ENCODE results near the gene SLC6A18. TPM values are rescaled to one million over a fixed set of nuclear protein-coding genes. Genes with fewer than 3 reads are reported as not detected.
A peak's percentile ranks its signal among the peaks of the same experiment; 100 is the strongest.

SLC6A18 gene
- total and polyA plus RNA-seq, 2 of the 13 experiments (the other 11 are each of a cell fraction or from before 2014, with no cell fraction given) = not detected

DNA sequence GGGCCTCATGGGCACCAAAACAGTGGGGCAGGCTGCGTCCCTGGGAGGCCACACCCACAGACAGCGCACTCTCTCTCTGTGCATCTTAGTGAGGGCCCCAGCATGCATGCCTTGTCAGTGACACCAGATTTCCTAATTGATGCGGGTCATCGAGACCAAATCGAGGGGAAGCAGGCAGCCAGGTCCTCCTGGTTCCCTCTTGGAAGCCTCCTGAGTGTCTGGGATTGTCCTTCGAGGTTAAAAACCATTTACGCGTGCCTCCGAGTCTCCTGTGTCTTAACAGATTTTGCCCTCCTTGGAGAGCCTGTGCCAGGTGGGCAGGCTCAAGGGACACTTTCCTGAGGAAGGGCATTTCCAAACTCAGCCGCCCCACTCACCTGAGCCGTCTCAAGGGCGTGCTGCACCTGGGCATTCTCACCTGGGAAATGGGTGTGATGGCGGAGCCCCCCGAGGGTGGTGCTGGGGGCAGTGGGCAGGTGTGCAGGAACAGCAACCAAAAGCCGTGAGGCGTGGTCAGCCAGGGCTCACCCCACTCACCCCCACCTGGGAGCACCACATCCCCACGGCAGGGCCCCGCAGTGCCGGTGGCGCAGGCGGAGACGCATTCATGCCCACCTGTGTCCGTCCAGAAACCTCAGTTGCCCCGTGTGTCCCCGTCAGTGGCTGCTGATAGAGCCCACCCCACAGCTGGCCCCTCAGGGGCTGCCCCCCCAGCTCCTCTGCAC is 21.1 kb upstream of the SLC6A18 start:
- TF ChIP-seq, protein P1, sequence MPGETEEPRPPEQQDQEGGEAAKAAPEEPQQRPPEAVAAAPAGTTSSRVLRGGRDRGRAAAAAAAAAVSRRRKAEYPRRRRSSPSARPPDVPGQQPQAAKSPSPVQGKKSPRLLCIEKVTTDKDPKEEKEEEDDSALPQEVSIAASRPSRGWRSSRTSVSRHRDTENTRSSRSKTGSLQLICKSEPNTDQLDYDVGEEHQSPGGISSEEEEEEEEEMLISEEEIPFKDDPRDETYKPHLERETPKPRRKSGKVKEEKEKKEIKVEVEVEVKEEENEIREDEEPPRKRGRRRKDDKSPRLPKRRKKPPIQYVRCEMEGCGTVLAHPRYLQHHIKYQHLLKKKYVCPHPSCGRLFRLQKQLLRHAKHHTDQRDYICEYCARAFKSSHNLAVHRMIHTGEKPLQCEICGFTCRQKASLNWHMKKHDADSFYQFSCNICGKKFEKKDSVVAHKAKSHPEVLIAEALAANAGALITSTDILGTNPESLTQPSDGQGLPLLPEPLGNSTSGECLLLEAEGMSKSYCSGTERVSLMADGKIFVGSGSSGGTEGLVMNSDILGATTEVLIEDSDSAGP (CRISPR knock-in tag; IDR thresholded peaks at IDR 0.05; ENCODE audit: borderline replicate concordance) = 0 out of 2 replicates have a peak, but pooled peaks have one; percentile 17
- TF ChIP-seq MAFG (CRISPR knock-in tag; IDR thresholded peaks at IDR 0.05) = peak; percentile 36; the same call in 1 of the 2 replicates
- TF ChIP-seq PHF20 (CRISPR knock-in tag; IDR thresholded peaks at IDR 0.05) = no peak
- no peak for TF ChIP-seq ZNF563 (CRISPR knock-in tag; IDR thresholded peaks at IDR 0.05)
- TF ChIP-seq ZNF263 (CRISPR knock-in tag; IDR thresholded peaks at IDR 0.05) = no peak
- no peak for TF ChIP-seq ZNF205 (CRISPR knock-in tag; IDR thresholded peaks at IDR 0.05)
- TF ChIP-seq, protein P2, sequence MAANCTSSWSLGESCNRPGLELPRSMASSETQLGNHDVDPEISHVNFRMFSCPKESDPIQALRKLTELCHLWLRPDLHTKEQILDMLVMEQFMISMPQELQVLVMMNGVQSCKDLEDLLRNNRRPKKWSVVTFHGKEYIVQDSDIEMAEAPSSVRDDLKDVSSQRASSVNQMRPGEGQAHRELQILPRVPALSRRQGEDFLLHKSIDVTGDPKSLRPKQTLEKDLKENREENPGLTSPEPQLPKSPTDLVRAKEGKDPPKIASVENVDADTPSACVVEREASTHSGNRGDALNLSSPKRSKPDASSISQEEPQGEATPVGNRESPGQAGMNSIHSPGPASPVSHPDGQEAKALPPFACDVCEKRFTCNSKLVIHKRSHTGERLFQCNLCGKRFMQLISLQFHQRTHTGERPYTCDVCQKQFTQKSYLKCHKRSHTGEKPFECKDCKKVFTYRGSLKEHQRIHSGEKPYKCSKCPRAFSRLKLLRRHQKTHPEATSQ (CRISPR knock-in tag; IDR thresholded peaks at IDR 0.05; ENCODE audit: borderline replicate concordance) = no peak
- TF ChIP-seq, protein P3, sequence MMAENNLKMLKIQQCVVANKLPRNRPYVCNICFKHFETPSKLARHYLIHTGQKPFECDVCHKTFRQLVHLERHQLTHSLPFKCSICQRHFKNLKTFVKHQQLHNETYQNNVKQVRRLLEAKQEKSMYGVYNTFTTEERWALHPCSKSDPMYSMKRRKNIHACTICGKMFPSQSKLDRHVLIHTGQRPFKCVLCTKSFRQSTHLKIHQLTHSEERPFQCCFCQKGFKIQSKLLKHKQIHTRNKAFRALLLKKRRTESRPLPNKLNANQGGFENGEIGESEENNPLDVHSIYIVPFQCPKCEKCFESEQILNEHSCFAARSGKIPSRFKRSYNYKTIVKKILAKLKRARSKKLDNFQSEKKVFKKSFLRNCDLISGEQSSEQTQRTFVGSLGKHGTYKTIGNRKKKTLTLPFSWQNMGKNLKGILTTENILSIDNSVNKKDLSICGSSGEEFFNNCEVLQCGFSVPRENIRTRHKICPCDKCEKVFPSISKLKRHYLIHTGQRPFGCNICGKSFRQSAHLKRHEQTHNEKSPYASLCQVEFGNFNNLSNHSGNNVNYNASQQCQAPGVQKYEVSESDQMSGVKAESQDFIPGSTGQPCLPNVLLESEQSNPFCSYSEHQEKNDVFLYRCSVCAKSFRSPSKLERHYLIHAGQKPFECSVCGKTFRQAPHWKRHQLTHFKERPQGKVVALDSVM (CRISPR knock-in tag; IDR thresholded peaks at IDR 0.05) = no peak
- no peak for TF ChIP-seq ZFP37 (CRISPR knock-in tag; IDR thresholded peaks at IDR 0.05; ENCODE audit: borderline replicate concordance)
- peak; percentile 18; the same call in 1 of the 2 replicates for TF ChIP-seq TBX2 (CRISPR knock-in tag; IDR thresholded peaks at IDR 0.05; ENCODE audit: borderline replicate concordance)
- TF ChIP-seq, protein P4, sequence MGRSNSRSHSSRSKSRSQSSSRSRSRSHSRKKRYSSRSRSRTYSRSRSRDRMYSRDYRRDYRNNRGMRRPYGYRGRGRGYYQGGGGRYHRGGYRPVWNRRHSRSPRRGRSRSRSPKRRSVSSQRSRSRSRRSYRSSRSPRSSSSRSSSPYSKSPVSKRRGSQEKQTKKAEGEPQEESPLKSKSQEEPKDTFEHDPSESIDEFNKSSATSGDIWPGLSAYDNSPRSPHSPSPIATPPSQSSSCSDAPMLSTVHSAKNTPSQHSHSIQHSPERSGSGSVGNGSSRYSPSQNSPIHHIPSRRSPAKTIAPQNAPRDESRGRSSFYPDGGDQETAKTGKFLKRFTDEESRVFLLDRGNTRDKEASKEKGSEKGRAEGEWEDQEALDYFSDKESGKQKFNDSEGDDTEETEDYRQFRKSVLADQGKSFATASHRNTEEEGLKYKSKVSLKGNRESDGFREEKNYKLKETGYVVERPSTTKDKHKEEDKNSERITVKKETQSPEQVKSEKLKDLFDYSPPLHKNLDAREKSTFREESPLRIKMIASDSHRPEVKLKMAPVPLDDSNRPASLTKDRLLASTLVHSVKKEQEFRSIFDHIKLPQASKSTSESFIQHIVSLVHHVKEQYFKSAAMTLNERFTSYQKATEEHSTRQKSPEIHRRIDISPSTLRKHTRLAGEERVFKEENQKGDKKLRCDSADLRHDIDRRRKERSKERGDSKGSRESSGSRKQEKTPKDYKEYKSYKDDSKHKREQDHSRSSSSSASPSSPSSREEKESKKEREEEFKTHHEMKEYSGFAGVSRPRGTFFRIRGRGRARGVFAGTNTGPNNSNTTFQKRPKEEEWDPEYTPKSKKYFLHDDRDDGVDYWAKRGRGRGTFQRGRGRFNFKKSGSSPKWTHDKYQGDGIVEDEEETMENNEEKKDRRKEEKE (IDR thresholded peaks at IDR 0.05) = no peak
- TF ChIP-seq, protein P5, sequence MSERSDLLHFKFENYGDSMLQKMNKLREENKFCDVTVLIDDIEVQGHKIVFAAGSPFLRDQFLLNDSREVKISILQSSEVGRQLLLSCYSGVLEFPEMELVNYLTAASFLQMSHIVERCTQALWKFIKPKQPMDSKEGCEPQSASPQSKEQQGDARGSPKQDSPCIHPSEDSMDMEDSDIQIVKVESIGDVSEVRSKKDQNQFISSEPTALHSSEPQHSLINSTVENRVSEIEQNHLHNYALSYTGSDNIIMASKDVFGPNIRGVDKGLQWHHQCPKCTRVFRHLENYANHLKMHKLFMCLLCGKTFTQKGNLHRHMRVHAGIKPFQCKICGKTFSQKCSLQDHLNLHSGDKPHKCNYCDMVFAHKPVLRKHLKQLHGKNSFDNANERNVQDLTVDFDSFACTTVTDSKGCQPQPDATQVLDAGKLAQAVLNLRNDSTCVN (CRISPR knock-in tag; IDR thresholded peaks at IDR 0.05; ENCODE audit: borderline replicate concordance) = no peak
- 80% methylated on average over 10 of the region's 25 CpGs for WGBS (ENCODE audit: low lambda C conversion rate)
- Histone ChIP-seq H3K9me3 (ENCODE audit: low read length) (no peaks in the 10 kb centered on the region), H3K36me3 (replicated peaks in 1 of 2; ENCODE audit: control insufficient read depth in 1 of 2, insufficient read depth in 2 of 2, low read length in 2 of 2) (no peaks in the 10 kb centered on the region), H4K20me1 (ENCODE audit: insufficient read depth, low read length) (no peaks in the 10 kb centered on the region), H3K79me2 (ENCODE audit: insufficient read depth, low read length) (no peaks in the 10 kb centered on the region), H3K4me1 (ENCODE audit: insufficient read depth, low read length) (peaks cover 37% of the 10 kb centered on the region), H2AFZ (ENCODE audit: low read length) (no peak overlapping the region), H3K4me2 (ENCODE audit: low read depth, low read length) (peak overlapping the region; percentile 77), H3K27ac (ENCODE audit: extremely low read length, insufficient read depth, low read length) (no peak overlapping the region), H3K27me3 (ENCODE audit: control insufficient read depth in 1 of 2, insufficient read depth in 2 of 2, low read length in 2 of 2) (peaks cover 14 to 76% of the 10 kb centered on the region in 2 experiments), H3K4me3 (replicated peaks in 1 of 3; ENCODE audit: insufficient read depth in 1 of 3, low read depth in 2 of 3, low read length in 3 of 3) (peak overlapping the region in 1 of 3 experiments; percentile 58; a peak in 1 of 6 replicates), H3K9ac (ENCODE audit: insufficient read depth, low read depth, low read length) (no peak overlapping the region)
- intact Hi-C loops (cut with micrococcal nuclease; ENCODE audit: unreplicated experiment) = loop anchor here (1.0 to 10.0 kb wide), 4 partner anchors 21 to 441 kb away; partner anchors contain the start of gene SLC6A18
- FAIRE-seq (no peak), DNase-seq (ENCODE audit: low spot score) (no peak), ATAC-seq (no peak)
- POLR2A ChIA-PET = interaction anchor here (1.0 to 1.6 kb wide), 6 partner anchors 18 to 43 kb away, joined by 3 to 13 read pairs (median 8); no protein-coding TSS in a partner anchor
- CTCF ChIA-PET (ENCODE audit: low intra/inter-chr PET ratio, low total read pairs) = interaction anchor here (2.1 to 2.9 kb wide), 2 partner anchors 30 to 36 kb away, joined by 24 read pairs; no protein-coding TSS in a partner anchor
- in situ Hi-C loops (cut with HindIII; ENCODE audit: extremely low pct_ligation_motif_present, low pct_unique_long_range_greater_than_20kb) = no loop called here
- no TSS peak for BruUV-seq (replicated peaks)

Measured in HepG2 (cell line).